GM20000 (cell line): ENCODE data around the gene GYG1.

Source experiments
- DNase-seq: peaks from one replicate; pipeline ENCODE4 v3.0.0; 2012; ENCODE audit warnings: low spot score
- CTCF ChIP-seq: IDR thresholded peaks from 2 replicates; pipeline ENCODE4 v1.5.1; 2012; ENCODE audit warnings: mild to moderate bottlenecking, control low read depth; ENCODE audit errors: extremely low read depth, missing control alignments

The GYG1 gene

GRCh38 chr3:149010504-149010951, 19.2 kb downstream of the GYG1 start:
- TF ChIP-seq CTCF: no peak
- no peak for DNase-seq

- TF ChIP-seq CTCF: no peak
- DNase-seq: no peak
Observed at GRCh38 chr3:149010966-149011365, 19.6 kb downstream of the GYG1 start.

GRCh38 chr3:149011676-149012075, 20.3 kb downstream of the GYG1 start:
- TF ChIP-seq CTCF: no peak
- no peak for DNase-seq

- TF ChIP-seq CTCF: no peak
- DNase-seq: no peak
Observed at GRCh38 chr3:149013726-149014125, 22.4 kb downstream of the GYG1 start.

GRCh38 chr3:149015393-149015792, 24.1 kb downstream of the GYG1 start:
- no peak for DNase-seq
- TF ChIP-seq CTCF: no peak

- DNase-seq: no peak
- TF ChIP-seq CTCF: no peak
Observed at GRCh38 chr3:149016242-149016641, 24.9 kb downstream of the GYG1 start.

GRCh38 chr3:149016669-149017541, 25.6 kb downstream of the GYG1 start:
- no peak for DNase-seq

More at GRCh38 chr3:149016669-149017541, 25.6 kb downstream of the GYG1 start:
- TF ChIP-seq CTCF: no peak
